KMS-11 (cell line): ENCODE data around the gene NEUROD2.

ENCODE experiments used
- H2AFZ ChIP-seq: fragments of 200-600 bp; sonication (generic); 2 replicates; pipeline ENCODE4 v1.6.1; 2016; ENCODE audit warnings: antibody characterized with exemption, mixed run types, low read depth
- H3K27ac ChIP-seq: fragments of 200-600 bp; sonication (generic); 2 replicates; pipeline ENCODE4 v1.6.1; 2016; ENCODE audit warnings: mild to moderate bottlenecking, mixed run types
- H3K27me3 ChIP-seq: fragments of 200-600 bp; sonication (generic); 2 replicates; pipeline ENCODE4 v1.6.1; 2017; ENCODE audit warnings: mild to moderate bottlenecking, low read depth, mixed run types, moderate library complexity; ENCODE audit not compliant: insufficient read depth
- H3K36me3 ChIP-seq: fragments of 200-600 bp; sonication (generic); 2 replicates; pipeline ENCODE4 v1.6.1; 2017; ENCODE audit warnings: mild to moderate bottlenecking, mixed run types; ENCODE audit not compliant: insufficient read depth
- H3K4me1 ChIP-seq: fragments of 200-600 bp; sonication (generic); 2 replicates; pipeline ENCODE4 v1.6.1; 2016; ENCODE audit warnings: mild to moderate bottlenecking, low read depth, mixed run types; ENCODE audit not compliant: poor library complexity, severe bottlenecking
- H3K4me2 ChIP-seq: fragments of 200-600 bp; sonication (generic); 2 replicates; pipeline ENCODE4 v1.7.0; 2016; ENCODE audit warnings: mild to moderate bottlenecking, mixed run types
- H3K4me3 ChIP-seq: fragments of 200-600 bp; sonication (generic); IDR thresholded peaks from 2 replicates; pipeline ENCODE4 v1.6.1; 2017; ENCODE audit warnings: low read depth, low read length, mixed read lengths; ENCODE audit not compliant: insufficient read depth
- H3K79me2 ChIP-seq: fragments of 200-600 bp; sonication (generic); 2 replicates; pipeline ENCODE4 v1.6.1; 2016; ENCODE audit warnings: low read depth, mixed run types; ENCODE audit not compliant: insufficient read depth
- H3K9ac ChIP-seq: fragments of 200-600 bp; sonication (generic); 2 replicates; pipeline ENCODE4 v1.6.1; 2016; ENCODE audit warnings: mild to moderate bottlenecking, mixed run types
- H4K20me1 ChIP-seq: fragments of 200-600 bp; sonication (generic); 2 replicates; pipeline ENCODE4 v1.6.1; 2016; ENCODE audit warnings: mild to moderate bottlenecking, mixed run types; ENCODE audit not compliant: insufficient read depth
- CTCF ChIP-seq: fragments of 200-600 bp; sonication (generic); conservative IDR thresholded peaks from 2 replicates; pipeline ENCODE4 v1.6.1; 2017; ENCODE audit warnings: low read depth, mild to moderate bottlenecking, antibody characterized with exemption, low read length, moderate library complexity, mixed read lengths

NEUROD2 gene

GRCh38 chr17:39599665-39600231, 8.0 kb downstream of the NEUROD2 start:
- Histone ChIP-seq H3K27me3 (peaks cover 98% of the 10 kb centered on the region), H3K9ac (no peak overlapping the region), H3K4me3 (no peak overlapping the region), H2AFZ (no peak overlapping the region), H3K79me2 (no peaks in the 10 kb centered on the region), H3K4me1 (peaks cover 5% of the 10 kb centered on the region), H4K20me1 (0 out of 2 replicates have a peak, but pooled peaks cover 6% of the 10 kb centered on the region), H3K36me3 (no peaks in the 10 kb centered on the region), H3K4me2 (no peak overlapping the region), H3K27ac (no peak overlapping the region)
- no peak for TF ChIP-seq CTCF

DNA sequence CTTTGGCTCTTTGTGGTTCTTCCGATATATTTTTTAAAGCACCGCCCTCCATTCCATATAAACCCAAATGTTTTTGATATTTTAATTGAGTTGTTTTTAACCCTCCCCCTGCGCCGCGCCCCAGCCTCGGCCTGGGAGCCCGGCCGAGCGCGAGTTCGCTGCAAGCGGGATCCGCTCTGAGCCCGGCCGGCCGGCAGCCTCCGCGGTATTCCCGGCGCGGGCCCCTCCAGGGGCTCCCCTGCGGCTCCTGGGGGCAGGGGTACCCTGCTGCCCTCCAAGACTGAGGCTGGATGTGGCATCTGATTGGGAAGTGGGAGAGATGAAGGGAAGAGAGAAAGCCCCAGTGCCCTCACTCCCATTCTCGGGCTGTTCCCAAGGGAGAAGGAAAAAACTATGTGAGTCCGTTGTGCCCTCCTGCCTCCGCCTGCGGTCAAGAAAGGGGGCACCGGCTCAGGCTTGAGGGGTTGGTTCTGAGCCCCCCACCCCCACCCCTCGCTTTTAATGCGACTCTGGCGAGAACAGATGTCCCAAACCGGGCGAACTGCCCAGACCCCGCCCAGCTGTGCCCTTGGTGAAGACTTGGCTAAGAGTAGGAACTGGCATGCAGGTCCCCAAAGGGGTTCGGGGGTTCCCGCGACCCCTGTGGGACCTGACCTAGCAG, 8.6 kb downstream of the NEUROD2 start:
- no peak overlapping the region for H3K27ac ChIP-seq
- no peak overlapping the region for H2AFZ ChIP-seq
- peak overlapping the region; percentile 35; the same call in 1 of the 2 replicates for H3K4me2 ChIP-seq
- H3K36me3 ChIP-seq = no peaks in the 10 kb centered on the region
- peaks cover 5% of the 10 kb centered on the region for H3K4me1 ChIP-seq
- H3K27me3 ChIP-seq = peaks cover 98% of the 10 kb centered on the region
- TF ChIP-seq CTCF = no peak
- H3K9ac ChIP-seq = no peak overlapping the region
- H4K20me1 ChIP-seq = 0 out of 2 replicates have a peak, but pooled peaks cover 6% of the 10 kb centered on the region
- H3K4me3 ChIP-seq = no peak overlapping the region
- H3K79me2 ChIP-seq = no peaks in the 10 kb centered on the region

- peaks cover 5% of the 10 kb centered on the region for H3K4me1 ChIP-seq
- TF ChIP-seq CTCF = no peak
Measured at GRCh38 chr17:39598630-39599003, 9.1 kb downstream of the NEUROD2 start.

DNA sequence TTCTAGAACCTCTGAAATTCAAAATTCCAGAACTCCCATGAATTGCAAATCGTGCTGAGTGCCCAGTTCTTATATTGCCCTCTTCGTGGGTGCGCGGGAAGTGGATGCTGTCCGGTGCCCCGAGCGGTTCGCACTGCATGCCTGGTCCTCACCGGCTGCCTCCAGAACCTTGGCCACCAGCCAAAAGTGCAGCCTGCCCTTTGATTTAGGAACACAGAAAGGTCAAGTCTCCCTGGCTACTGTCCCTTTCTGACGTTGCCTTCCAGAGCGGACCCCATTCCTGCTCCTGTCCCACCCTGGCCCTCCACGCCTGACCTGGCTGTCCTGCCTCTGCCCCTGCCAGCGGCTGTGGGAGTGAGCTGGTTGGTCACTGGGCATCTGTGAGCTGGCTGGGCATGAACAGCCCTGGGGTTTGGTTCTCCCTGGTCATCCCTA, 9.7 kb downstream of the NEUROD2 start:
- Histone ChIP-seq H3K79me2 (no peaks in the 10 kb centered on the region), H2AFZ (no peak overlapping the region), H3K9ac (no peak overlapping the region), H3K36me3 (no peaks in the 10 kb centered on the region), H3K27ac (no peak overlapping the region), H3K4me2 (no peak overlapping the region), H3K4me3 (no peak overlapping the region), H3K27me3 (peaks cover 97% of the 10 kb centered on the region), H3K4me1 (peaks cover 5% of the 10 kb centered on the region), H4K20me1 (0 out of 2 replicates have a peak, but pooled peaks cover 6% of the 10 kb centered on the region)
- no peak for TF ChIP-seq CTCF

More at GRCh38 chr17:39598630-39599003, 9.1 kb downstream of the NEUROD2 start:
- no peak overlapping the region for H3K4me3 ChIP-seq
- no peak overlapping the region for H3K9ac ChIP-seq
- no peaks in the 10 kb centered on the region for H3K79me2 ChIP-seq
- H2AFZ ChIP-seq = no peak overlapping the region
- peak overlapping the region; percentile 35; the same call in 1 of the 2 replicates for H3K4me2 ChIP-seq
- H3K36me3 ChIP-seq = no peaks in the 10 kb centered on the region
- H3K27me3 ChIP-seq = peaks cover 98% of the 10 kb centered on the region
- H3K27ac ChIP-seq = no peak overlapping the region
- 0 out of 2 replicates have a peak, but pooled peaks cover 6% of the 10 kb centered on the region for H4K20me1 ChIP-seq
